Hematopoietic multipotent progenitor cell treated with erythropoietin and hydrocortisone succinate and interleukin-3 and kit ligand, for 6 days (in vitro differentiated cells): ENCODE measurements around the gene ZNRF3.
"Not testable (repeated sequence)": the region's sequence is repeated elsewhere in the genome, so short reads cannot be mapped to it uniquely, and the experiment has no call there.

Experiments
- DNase-seq: peaks from one replicate; pipeline ENCODE4 v3.0.0-alpha.2; 2015

ZNRF3 gene

GRCh38 chr22:28884747-28885350 is 1.5 kb downstream of the ZNRF3 start:
- DNase-seq, result no peak

- DNase-seq, result no peak
These were observed 2.6 kb downstream of the ZNRF3 start for GRCh38 chr22:28885939-28886338.

GRCh38 chr22:28886679-28887078 is 3.3 kb downstream of the ZNRF3 start:
- not testable (repeated sequence) for DNase-seq

GRCh38 chr22:28887725-28888459 is 4.5 kb downstream of the ZNRF3 start:
- DNase-seq, result no peak

GRCh38 chr22:28889478-28890024 is 6.2 kb downstream of the ZNRF3 start:
- no peak for DNase-seq

GRCh38 chr22:28891156-28891733 is 7.9 kb downstream of the ZNRF3 start:
- DNase-seq, result no peak

- no peak for DNase-seq
These were observed 8.9 kb downstream of the ZNRF3 start for GRCh38 chr22:28892175-28892731.

- DNase-seq, result peak; percentile 36
These were observed 10.4 kb downstream of the ZNRF3 start for GRCh38 chr22:28893810-28894209.

GRCh38 chr22:28894334-28894733 is 11.0 kb downstream of the ZNRF3 start:
- DNase-seq, result peak; percentile 70

- peak; percentile 74 for DNase-seq
These were observed 11.4 kb downstream of the ZNRF3 start for GRCh38 chr22:28894807-28895206.

- peak; percentile 55 for DNase-seq
These were observed 13.2 kb downstream of the ZNRF3 start for GRCh38 chr22:28896611-28897010.

GRCh38 chr22:28898233-28898629 is 14.9 kb downstream of the ZNRF3 start:
- no peak for DNase-seq

- peak; percentile 83 for DNase-seq
These were observed 16.0 kb downstream of the ZNRF3 start for GRCh38 chr22:28899199-28899853.

GRCh38 chr22:28900379-28900925 is 17.1 kb downstream of the ZNRF3 start:
- DNase-seq, result peak; percentile 63

GRCh38 chr22:28902490-28902889 is 19.1 kb downstream of the ZNRF3 start:
- DNase-seq, result no peak

GRCh38 chr22:28903080-28903479 is 19.7 kb downstream of the ZNRF3 start:
- DNase-seq, result no peak

- no peak for DNase-seq
These were observed 20.4 kb downstream of the ZNRF3 start for GRCh38 chr22:28903729-28904128.

- DNase-seq, result no peak
These were observed 21.0 kb downstream of the ZNRF3 start for GRCh38 chr22:28904211-28904896.

GRCh38 chr22:28905256-28905832 is 22.0 kb downstream of the ZNRF3 start:
- DNase-seq, result no peak

GRCh38 chr22:28906312-28906711 is 22.9 kb downstream of the ZNRF3 start:
- no peak for DNase-seq

GRCh38 chr22:28907311-28908008 is 24.1 kb downstream of the ZNRF3 start:
- no peak for DNase-seq
